H9 (cell line): ENCODE measurements around the gene SPRED3. TPM values are rescaled to one million over a fixed set of nuclear protein-coding genes. Genes with fewer than 3 reads are reported as not detected.

ENCODE experiments used
- DNase-seq: peaks from one replicate; pipeline ENCODE4 v3.0.0-alpha.2; 2017
- H2AFZ ChIP-seq: one replicate; pipeline ENCODE4 v1.6.1; 2013; ENCODE audit warnings: mild to moderate bottlenecking, low read length, control low read depth, moderate library complexity
- H2AK5ac ChIP-seq: 2 replicates; pipeline ENCODE4 v1.6.1; 2013; ENCODE audit warnings: low read length, control low read depth, mixed read lengths; ENCODE audit not compliant: insufficient read length
- H2BK120ac ChIP-seq: one replicate; pipeline ENCODE4 v1.6.1; 2013; ENCODE audit warnings: low read depth, mild to moderate bottlenecking, low read length, control low read depth, inconsistent platforms; ENCODE audit not compliant: poor library complexity, severe bottlenecking
- H2BK12ac ChIP-seq: 2 replicates; pipeline ENCODE4 v1.6.1; 2013; ENCODE audit warnings: low read length, control low read depth, mixed read lengths, low read depth; ENCODE audit not compliant: insufficient read length
- H2BK15ac ChIP-seq: 2 replicates; pipeline ENCODE4 v1.6.1; 2013; ENCODE audit warnings: low read depth, low read length, control low read depth
- H2BK20ac ChIP-seq: one replicate; pipeline ENCODE4 v1.6.1; 2013; ENCODE audit warnings: low read depth, mild to moderate bottlenecking, low read length, control low read depth, inconsistent platforms; ENCODE audit not compliant: poor library complexity, severe bottlenecking
- H2BK5ac ChIP-seq: 2 replicates; pipeline ENCODE4 v1.6.1; 2013; ENCODE audit warnings: low read length, control low read depth, mixed read lengths; ENCODE audit not compliant: insufficient read length
- H3K14ac ChIP-seq: 2 replicates; pipeline ENCODE4 v1.6.1; 2013; ENCODE audit warnings: low read length, control low read depth; ENCODE audit not compliant: insufficient read depth
- H3K18ac ChIP-seq: 2 replicates; pipeline ENCODE4 v1.6.1; 2013; ENCODE audit warnings: low read depth, mild to moderate bottlenecking, mixed read lengths, low read length, control low read depth; ENCODE audit not compliant: insufficient read length
- H3K23ac ChIP-seq: 2 replicates; pipeline ENCODE4 v1.6.1; 2013; ENCODE audit warnings: low read length, control low read depth, mixed read lengths, low read depth; ENCODE audit not compliant: insufficient read length
- H3K23me2 ChIP-seq: 2 replicates; pipeline ENCODE4 v1.6.1; 2013; ENCODE audit warnings: low read depth, mild to moderate bottlenecking, mixed read lengths, low read length, control low read depth; ENCODE audit not compliant: insufficient read length, poor library complexity, severe bottlenecking
- H3K27ac ChIP-seq: 2 replicates; pipeline ENCODE4 v1.5.1; 2013; ENCODE audit warnings: low read length, control low read depth, mixed read lengths, low read depth; ENCODE audit not compliant: insufficient read length
- H3K27me3 ChIP-seq: 2 replicates; pipeline ENCODE4 v1.6.1; 2013; ENCODE audit warnings: low read length, control low read depth, inconsistent platforms; ENCODE audit not compliant: insufficient read depth
- H3K4ac ChIP-seq: 2 replicates; pipeline ENCODE4 v1.6.1; 2013; ENCODE audit warnings: low read depth, mild to moderate bottlenecking, control low read depth, inconsistent platforms, low read length, moderate library complexity
- H3K4me1 ChIP-seq: 2 replicates; pipeline ENCODE4 v1.6.1; 2013; ENCODE audit warnings: low read length, control low read depth, inconsistent platforms; ENCODE audit not compliant: insufficient read depth
- H3K4me2 ChIP-seq: 2 replicates; pipeline ENCODE4 v1.6.1; 2013; ENCODE audit warnings: low read length, control low read depth, mixed read lengths; ENCODE audit not compliant: insufficient read length, insufficient read depth
- H3K56ac ChIP-seq: 2 replicates; pipeline ENCODE4 v1.6.1; 2013; ENCODE audit warnings: low read depth, mild to moderate bottlenecking, mixed read lengths, low read length, control low read depth; ENCODE audit not compliant: insufficient read length
- H3K79me1 ChIP-seq: 2 replicates; pipeline ENCODE4 v1.6.1; 2013; ENCODE audit warnings: low read depth, mild to moderate bottlenecking, moderate library complexity, low read length, control low read depth, inconsistent platforms; ENCODE audit not compliant: insufficient read depth, poor library complexity, severe bottlenecking
- H3K79me2 ChIP-seq: 2 replicates; pipeline ENCODE4 v1.6.1; 2013; ENCODE audit warnings: low read length, control low read depth, inconsistent platforms; ENCODE audit not compliant: insufficient read depth
- H3K9ac ChIP-seq: 2 replicates; pipeline ENCODE4 v1.6.1; 2013; ENCODE audit warnings: low read length, control low read depth, mixed read lengths; ENCODE audit not compliant: insufficient read length; ENCODE audit errors: extremely low read depth
- H3K9me3 ChIP-seq: one replicate; pipeline ENCODE4 v1.6.1; 2013; ENCODE audit warnings: low read depth, low read length, inconsistent platforms; ENCODE audit not compliant: control insufficient read depth
- H3T11ph ChIP-seq: one replicate; pipeline ENCODE4 v1.6.1; 2013; ENCODE audit warnings: mild to moderate bottlenecking, low read length, control low read depth, inconsistent platforms
- H4K20me1 ChIP-seq: one replicate; pipeline ENCODE4 v1.6.1; 2013; ENCODE audit not compliant: control insufficient read depth, insufficient read length, insufficient read depth
- H4K5ac ChIP-seq: 2 replicates; pipeline ENCODE4 v1.6.1; 2013; ENCODE audit warnings: low read depth, mild to moderate bottlenecking, mixed read lengths, low read length, control low read depth; ENCODE audit not compliant: insufficient read length
- H4K8ac ChIP-seq: replicated peaks from 2 replicates; pipeline ENCODE4 v1.6.1; 2013; ENCODE audit warnings: low read length, control low read depth, mixed read lengths, low read depth; ENCODE audit not compliant: insufficient read length
- H4K91ac ChIP-seq: 2 replicates; pipeline ENCODE4 v1.6.1; 2013; ENCODE audit warnings: low read depth, mild to moderate bottlenecking, moderate library complexity, mixed read lengths, low read length, control low read depth; ENCODE audit not compliant: insufficient read length
- H3K27ac Mint-ChIP-seq, 3 experiments: 2 replicates in 2 of 3; 3 replicates in 1 of 3; pipeline ENCODE4 v1.8.0; 2020 to 2021; ENCODE audit warnings: mixed read lengths in 3 of 3, mild to moderate bottlenecking in 1 of 3, moderate library complexity in 1 of 3
- H3K27me3 Mint-ChIP-seq: 2 replicates; pipeline ENCODE4 v1.8.0; 2021; ENCODE audit warnings: low read depth, mild to moderate bottlenecking, moderate library complexity, mixed read lengths
- H3K36me3 Mint-ChIP-seq, 3 experiments: 2 replicates in 2 of 3; 3 replicates in 1 of 3; pipeline ENCODE4 v1.8.0; 2020 to 2021; ENCODE audit warnings: low read depth in 3 of 3, mixed read lengths in 3 of 3; ENCODE audit not compliant: insufficient read depth in 1 of 3
- H3K4me1 Mint-ChIP-seq, 2 experiments: 2 replicates each; pipeline ENCODE4 v1.8.0; 2020; ENCODE audit warnings: mixed read lengths in 2 of 2
- H3K4me3 Mint-ChIP-seq, 2 experiments: 2 replicates in 1 of 2; 3 replicates in 1 of 2; pipeline ENCODE4 v1.8.0; 2020 to 2021; ENCODE audit warnings: mild to moderate bottlenecking in 2 of 2, mixed read lengths in 2 of 2, moderate library complexity in 1 of 2
- H3K9me3 Mint-ChIP-seq, 2 experiments: 2 replicates in 1 of 2; 3 replicates in 1 of 2; pipeline ENCODE4 v1.8.0; 2020; ENCODE audit warnings: mild to moderate bottlenecking in 2 of 2, mixed read lengths in 2 of 2, moderate library complexity in 1 of 2
- CTCF ChIP-seq: fragments of 200-600 bp; sonication (generic); conservative IDR thresholded peaks from 3 replicates; pipeline ENCODE4 v1.8.0; 2021; ENCODE audit warnings: antibody characterized with exemption, mild to moderate bottlenecking
- WGBS: extraction: QIAGEN DNeasy Blood & Tissue Kit; methylation state at CpG from one replicate; pipeline ENCODE4 v1.1.7; 2013; ENCODE audit warnings: missing lambda C conversion rate, low lambda C conversion rate, mixed read lengths; ENCODE audit not compliant: insufficient read length; ENCODE audit errors: extremely low coverage; 5-methylcytosine and 5-hydroxymethylcytosine counted together
- total RNA-seq: library from RNA; stranded (reverse); gene quantifications from 2 replicates; pipeline ENCODE4 v1.2.1, GENCODE V29; 2021

SPRED3 gene
- total RNA-seq, 1 experiment from 2014 or later: 16.4 TPM

DNA sequence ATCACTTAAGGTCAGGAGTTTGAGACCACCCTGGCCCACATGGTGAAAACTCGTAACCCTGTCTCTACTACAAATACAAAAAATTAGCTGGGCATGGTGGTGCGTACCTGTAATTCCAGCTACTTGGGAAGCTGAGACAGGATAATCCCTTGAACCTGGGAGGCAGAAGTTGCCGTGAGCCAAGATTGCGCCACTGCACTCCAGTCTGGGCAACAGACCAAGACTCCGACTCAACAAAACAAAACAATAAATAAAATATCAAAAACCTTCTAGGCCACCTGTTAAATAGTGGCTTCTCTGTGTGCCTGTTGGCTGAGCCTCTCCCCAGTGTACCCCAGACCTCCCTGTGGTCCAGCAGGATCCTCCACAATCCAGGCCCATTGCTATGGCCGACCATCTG, 17.4 kb upstream of the SPRED3 start:
- H3K56ac ChIP-seq: no peak overlapping the region
- H3K9me3 Mint-ChIP-seq: no peaks in the 10 kb centered on the region
- H4K5ac ChIP-seq: no peak overlapping the region
- peaks cover 3 to 6% (median 5%) of the 10 kb centered on the region in 3 experiments; a peak in 3 of 7 replicates for H3K36me3 Mint-ChIP-seq
- no peak for TF ChIP-seq CTCF
- H3K27me3 ChIP-seq: no peaks in the 10 kb centered on the region
- H3K79me2 ChIP-seq: peaks cover 8% of the 10 kb centered on the region; the same call in 1 of the 2 replicates
- no peak overlapping the region for H3K4me2 ChIP-seq
- H3K27ac Mint-ChIP-seq: no peak overlapping the region
- peaks cover 46% of the 10 kb centered on the region for H3K27me3 Mint-ChIP-seq
- no peak overlapping the region for H3K9ac ChIP-seq
- no peak overlapping the region for H2BK5ac ChIP-seq
- H3T11ph ChIP-seq: no peak overlapping the region
- no CpG with 5 or more reads among the region's 6 CpGs for WGBS
- no peak overlapping the region for H3K4me3 Mint-ChIP-seq
- no peak overlapping the region for H3K18ac ChIP-seq
- no peak overlapping the region for H2BK15ac ChIP-seq
- H3K9me3 ChIP-seq: no peaks in the 10 kb centered on the region
- no peak overlapping the region for H3K14ac ChIP-seq
- H3K4me1 ChIP-seq: no peaks in the 10 kb centered on the region
- H4K20me1 ChIP-seq: no peaks in the 10 kb centered on the region
- peaks cover 5% of the 10 kb centered on the region for H3K79me1 ChIP-seq
- no peak overlapping the region for H2BK20ac ChIP-seq
- H2BK120ac ChIP-seq: no peak overlapping the region
- H3K23me2 ChIP-seq: peaks cover 12% of the 10 kb centered on the region
- no peak overlapping the region for H3K23ac ChIP-seq
- H3K4me1 Mint-ChIP-seq: peaks cover 14 to 18% of the 10 kb centered on the region in 2 experiments
- H2AK5ac ChIP-seq: no peak overlapping the region
- H4K8ac ChIP-seq: no peak overlapping the region
- no peak overlapping the region for H3K27ac ChIP-seq
- H2AFZ ChIP-seq: no peak overlapping the region
- H4K91ac ChIP-seq: no peak overlapping the region
- no peak overlapping the region for H2BK12ac ChIP-seq
- no peak overlapping the region for H3K4ac ChIP-seq
- no peak for DNase-seq
